Measurements from ENCODE around the gene MAP3K20. TPM values are rescaled to one million over a fixed set of nuclear protein-coding genes. Genes with fewer than 3 reads are reported as not detected.
A peak's percentile ranks its signal among the peaks of the same experiment; 100 is the strongest.

Gene MAP3K20
- total and polyA plus RNA-seq, 2 of the 8 experiments (the other 6 are each of a cell fraction or from before 2014, with no cell fraction given): 3.1 to 11.1 TPM

DNA sequence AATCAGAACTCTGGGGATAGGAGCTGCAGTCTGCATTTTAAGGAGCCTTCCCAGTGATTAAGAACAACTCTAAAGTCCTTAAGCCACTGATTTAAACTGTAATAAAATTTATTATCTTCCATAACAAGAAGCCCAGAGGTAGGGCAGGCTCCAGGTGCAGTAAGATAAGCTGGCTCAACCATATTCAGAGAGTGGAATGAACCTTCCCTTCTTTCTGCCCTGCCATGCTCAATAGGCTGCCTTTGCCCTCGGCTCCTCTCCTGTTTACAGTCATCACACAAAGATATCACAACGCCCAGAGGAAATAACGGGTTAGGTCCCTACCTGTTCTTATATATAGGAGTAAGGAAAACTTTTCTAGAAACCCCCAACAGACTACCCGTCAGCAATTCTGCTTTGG, 188.5 kb downstream of the MAP3K20 start:
- DNase-seq (ENCODE audit: low read depth in 1 of 2, low spot score in 2 of 2): no peak
- H3K4ac ChIP-seq (replicated peaks; ENCODE audit: insufficient read length, low read depth, low read length): no peak overlapping the region
- peak overlapping the region; percentile 12 for H4K91ac ChIP-seq (replicated peaks; ENCODE audit: insufficient read length, low read length)
- no peak overlapping the region for H2BK15ac ChIP-seq (ENCODE audit: low read length)
- H3K27ac ChIP-seq (ENCODE audit: low read depth, low read length): no peak overlapping the region
- no peak overlapping the region for H4K8ac ChIP-seq (ENCODE audit: extremely low read depth, insufficient read depth, low read length)
- POLR2A ChIA-PET (ENCODE audit: partially characterized antibody): interaction anchor here (0.7 kb wide), 1 partner anchor 22 kb away, joined by 3 read pairs; no protein-coding TSS in a partner anchor
- no peak overlapping the region for H2AK5ac ChIP-seq (ENCODE audit: low read depth, low read length)
- H3K23ac ChIP-seq (ENCODE audit: insufficient read length): no peak overlapping the region
- peak overlapping the region; percentile 27; the same call in 1 of the 2 replicates for H2AFZ ChIP-seq (ENCODE audit: low read length)
- H3K9ac ChIP-seq (replicated peaks in 1 of 4; ENCODE audit: extremely low read depth in 1 of 4, low read depth in 3 of 4, low read length in 3 of 4): no peak overlapping the region
- no peaks in the 10 kb centered on the region for H4K20me1 ChIP-seq (replicated peaks in 1 of 2; ENCODE audit: control insufficient read depth in 1 of 2, insufficient read depth in 2 of 2, low read length in 2 of 2)
- H2BK12ac ChIP-seq (ENCODE audit: low read depth, low read length): no peak overlapping the region
- H2BK20ac ChIP-seq (ENCODE audit: low read length): no peak overlapping the region; the same call in 1 of the 2 replicates
- H3K18ac ChIP-seq (ENCODE audit: extremely low read depth, low read length): no peak overlapping the region; the same call in 1 of the 2 replicates
- no peak overlapping the region for H3K14ac ChIP-seq (ENCODE audit: insufficient read length)
- H2BK120ac ChIP-seq (replicated peaks; ENCODE audit: low read depth, low read length): no peak overlapping the region
- no peak for FAIRE-seq
- peak overlapping the region; percentile 8; the same call in 1 of the 2 replicates for H2BK5ac ChIP-seq (ENCODE audit: low read depth, low read length)
- H3K23me2 ChIP-seq (ENCODE audit: low read depth, low read length): no peaks in the 10 kb centered on the region
- CTCF ChIA-PET (ENCODE audit: partially characterized antibody): no interaction called here
- H3K4me2 ChIP-seq (ENCODE audit: insufficient read depth in 1 of 2, low read depth in 2 of 2, low read length in 2 of 2): peak overlapping the region; percentile 15 to 22; a peak in 2 of 4 replicates
- H3K79me2 ChIP-seq (ENCODE audit: control insufficient read depth in 1 of 2, insufficient read depth in 2 of 2, low read length in 2 of 2): no peaks in the 10 kb centered on the region
- WGBS, 2 experiments (ENCODE audit: extremely low coverage in 1 of 2, insufficient coverage in 1 of 2, insufficient read length in 1 of 2, insufficient replicate concordance in 2 of 2, low coverage in 1 of 2, low lambda C conversion rate in 2 of 2, missing lambda C conversion rate in 1 of 2): 81% methylated on average over 4 of the region's 4 CpGs; no CpG with 5 or more reads in 1 of the 2 experiments
- H3K27me3 ChIP-seq (replicated peaks in 1 of 4; ENCODE audit: control insufficient read depth in 3 of 4, extremely low read depth in 1 of 4, insufficient read depth in 3 of 4, low read length in 3 of 4): no peaks in the 10 kb centered on the region
- H4K5ac ChIP-seq (ENCODE audit: insufficient read length, low read depth, low read length): no peak overlapping the region
- no peaks in the 10 kb centered on the region for H3K9me3 ChIP-seq (ENCODE audit: insufficient read depth in 2 of 2, low read depth in 1 of 2, low read length in 1 of 2)
- no peak overlapping the region for H3K56ac ChIP-seq (replicated peaks; ENCODE audit: insufficient read length, low read depth, low read length)
- no peaks in the 10 kb centered on the region; a peak in 1 of 8 replicates for H3K36me3 ChIP-seq (ENCODE audit: control insufficient read depth in 2 of 4, insufficient read depth in 4 of 4, low read length in 3 of 4)
- peaks cover 2 to 9% (median 6%) of the 10 kb centered on the region in 4 experiments for H3K4me1 ChIP-seq (replicated peaks in 1 of 4; ENCODE audit: control insufficient read depth in 3 of 4, insufficient read depth in 4 of 4, low read length in 3 of 4)
- H3K4me3 ChIP-seq (ENCODE audit: extremely low read depth in 1 of 4, insufficient read depth in 2 of 4, low read depth in 3 of 4, low read length in 4 of 4): no peak overlapping the region
- no peaks in the 10 kb centered on the region for H3K79me1 ChIP-seq (ENCODE audit: low read depth, low read length)
- TF ChIP-seq SIX5 (IDR thresholded peaks at IDR 0.05; ENCODE audit: low read depth, low read length): no peak
- no peak for TF ChIP-seq GTF2F1 (IDR thresholded peaks at IDR 0.05; ENCODE audit: borderline replicate concordance, low read depth, low read length)

All from H1 (cell line).